ENCODE measurements around the gene SPRED1. TPM values are rescaled to one million over a fixed set of nuclear protein-coding genes. Genes with fewer than 3 reads are reported as not detected.

Gene SPRED1
- polyA plus RNA-seq, 1 experiment: 15.1 TPM

GRCh38 chr15:38332711-38333110 is 80.1 kb downstream of the SPRED1 start:
- Histone ChIP-seq H3K27ac (ENCODE audit: low read depth, low read length) (no peak overlapping the region), H3K9me3 (ENCODE audit: control insufficient read depth, insufficient read depth, low read length) (no peaks in the 10 kb centered on the region), H3K27me3 (ENCODE audit: control insufficient read depth, insufficient read depth, low read length) (no peaks in the 10 kb centered on the region), H3K4me3 (ENCODE audit: low read depth, low read length) (no peak overlapping the region)
- DNase-seq (ENCODE audit: low read depth, low spot score): no peak
- no peak for TF ChIP-seq CTCF (IDR thresholded peaks at IDR 0.05; ENCODE audit: low read depth, low read length)
- ChIA-PET POLR2A (no interaction called here), CTCF (no interaction called here)

- POLR2A ChIA-PET: no interaction called here
- TF ChIP-seq CTCF (IDR thresholded peaks at IDR 0.05; ENCODE audit: low read depth, low read length): no peak
- DNase-seq (ENCODE audit: low read depth, low spot score): no peak
- Histone ChIP-seq H3K9me3 (ENCODE audit: control insufficient read depth, insufficient read depth, low read length) (no peaks in the 10 kb centered on the region), H3K27ac (ENCODE audit: low read depth, low read length) (no peak overlapping the region), H3K27me3 (ENCODE audit: control insufficient read depth, insufficient read depth, low read length) (no peaks in the 10 kb centered on the region), H3K4me3 (ENCODE audit: low read depth, low read length) (no peak overlapping the region)
- CTCF ChIA-PET: no interaction called here
Observed at GRCh38 chr15:38335116-38335515, 82.5 kb downstream of the SPRED1 start.

GRCh38 chr15:38344351-38344750 is 91.7 kb downstream of the SPRED1 start:
- Histone ChIP-seq H3K27ac (ENCODE audit: low read depth, low read length) (no peak overlapping the region), H3K27me3 (ENCODE audit: control insufficient read depth, insufficient read depth, low read length) (no peaks in the 10 kb centered on the region), H3K9me3 (ENCODE audit: control insufficient read depth, insufficient read depth, low read length) (no peaks in the 10 kb centered on the region), H3K4me3 (ENCODE audit: low read depth, low read length) (no peak overlapping the region)
- ChIA-PET CTCF (no interaction called here), POLR2A (interaction anchor here (1.2 kb wide), 1 partner anchor 92 kb away, joined by 3 read pairs; the partner anchor contains the start of gene SPRED1)
- TF ChIP-seq CTCF (IDR thresholded peaks at IDR 0.05; ENCODE audit: low read depth, low read length): no peak
- no peak for DNase-seq (ENCODE audit: low read depth, low spot score)

GRCh38 chr15:38349251-38349650 is 96.6 kb downstream of the SPRED1 start:
- POLR2A ChIA-PET: no interaction called here
- H3K4me3 ChIP-seq (ENCODE audit: low read depth, low read length): no peak overlapping the region
- CTCF ChIA-PET: interaction anchor here (1.0 kb wide), 1 partner anchor 298 kb away, joined by 4 read pairs; no protein-coding TSS in a partner anchor
- H3K9me3 ChIP-seq (ENCODE audit: control insufficient read depth, insufficient read depth, low read length): no peaks in the 10 kb centered on the region
- H3K27me3 ChIP-seq (ENCODE audit: control insufficient read depth, insufficient read depth, low read length): no peaks in the 10 kb centered on the region
- no peak overlapping the region for H3K27ac ChIP-seq (ENCODE audit: low read depth, low read length)
- peak; percentile 20 for DNase-seq (ENCODE audit: low read depth, low spot score)
- TF ChIP-seq CTCF (IDR thresholded peaks at IDR 0.05; ENCODE audit: low read depth, low read length): no peak

- no peak overlapping the region for H3K27ac ChIP-seq (ENCODE audit: low read depth, low read length)
- no peak for DNase-seq (ENCODE audit: low read depth, low spot score)
- POLR2A ChIA-PET: interaction anchor here (1.1 kb wide), 1 partner anchor 100 kb away, joined by 4 read pairs; no protein-coding TSS in a partner anchor
- CTCF ChIA-PET: interaction anchor here (0.9 to 2.8 kb wide), 2 partner anchors 83 to 349 kb away, joined by 3 to 17 read pairs; no protein-coding TSS in a partner anchor
- no peaks in the 10 kb centered on the region for H3K9me3 ChIP-seq (ENCODE audit: control insufficient read depth, insufficient read depth, low read length)
- no peak for TF ChIP-seq CTCF (IDR thresholded peaks at IDR 0.05; ENCODE audit: low read depth, low read length)
- H3K27me3 ChIP-seq (ENCODE audit: control insufficient read depth, insufficient read depth, low read length): no peaks in the 10 kb centered on the region
- no peak overlapping the region for H3K4me3 ChIP-seq (ENCODE audit: low read depth, low read length)
Observed at GRCh38 chr15:38351466-38351865, 98.8 kb downstream of the SPRED1 start.

Data from AG04450 (cell line).